ENCODE results near the gene TMEM150C. TPM values are rescaled to one million over a fixed set of nuclear protein-coding genes. Genes with fewer than 3 reads are reported as not detected.

TMEM150C gene
- total RNA-seq, 1 experiment from 2014 or later = 1.8 TPM

- Histone ChIP-seq H3K4me3 (ENCODE audit: low read depth in 2 of 2, low read length in 2 of 2) (no peak overlapping the region), H3K27ac (ENCODE audit: low read length) (no peak overlapping the region), H3K4me1 (ENCODE audit: control insufficient read depth, insufficient read depth, low read length) (no peaks in the 10 kb centered on the region), H3K36me3 (ENCODE audit: control insufficient read depth, insufficient read depth, low read length) (no peaks in the 10 kb centered on the region), H3K9me3 (ENCODE audit: control insufficient read depth, insufficient read depth, low read depth, low read length) (no peaks in the 10 kb centered on the region), H3K27me3 (ENCODE audit: control insufficient read depth, insufficient read depth, low read length) (no peaks in the 10 kb centered on the region)
- ChIA-PET CTCF (no interaction called here), POLR2A (no interaction called here)
- intact Hi-C loops (cut with micrococcal nuclease; ENCODE audit: unreplicated experiment) (no loop called here), in situ Hi-C loops (cut with HindIII; ENCODE audit: low pct_unique_long_range_greater_than_20kb, low sequenced_read_pairs) (no loop called here)
- TF ChIP-seq TCF7L2 (IDR thresholded peaks at IDR 0.05; ENCODE audit: low read depth, low read length) = no peak
- no peak for TF ChIP-seq REST (IDR thresholded peaks at IDR 0.05; ENCODE audit: insufficient read depth in 1 of 2, low read depth in 2 of 2, low read length in 1 of 2)
- TF ChIP-seq, protein P1, sequence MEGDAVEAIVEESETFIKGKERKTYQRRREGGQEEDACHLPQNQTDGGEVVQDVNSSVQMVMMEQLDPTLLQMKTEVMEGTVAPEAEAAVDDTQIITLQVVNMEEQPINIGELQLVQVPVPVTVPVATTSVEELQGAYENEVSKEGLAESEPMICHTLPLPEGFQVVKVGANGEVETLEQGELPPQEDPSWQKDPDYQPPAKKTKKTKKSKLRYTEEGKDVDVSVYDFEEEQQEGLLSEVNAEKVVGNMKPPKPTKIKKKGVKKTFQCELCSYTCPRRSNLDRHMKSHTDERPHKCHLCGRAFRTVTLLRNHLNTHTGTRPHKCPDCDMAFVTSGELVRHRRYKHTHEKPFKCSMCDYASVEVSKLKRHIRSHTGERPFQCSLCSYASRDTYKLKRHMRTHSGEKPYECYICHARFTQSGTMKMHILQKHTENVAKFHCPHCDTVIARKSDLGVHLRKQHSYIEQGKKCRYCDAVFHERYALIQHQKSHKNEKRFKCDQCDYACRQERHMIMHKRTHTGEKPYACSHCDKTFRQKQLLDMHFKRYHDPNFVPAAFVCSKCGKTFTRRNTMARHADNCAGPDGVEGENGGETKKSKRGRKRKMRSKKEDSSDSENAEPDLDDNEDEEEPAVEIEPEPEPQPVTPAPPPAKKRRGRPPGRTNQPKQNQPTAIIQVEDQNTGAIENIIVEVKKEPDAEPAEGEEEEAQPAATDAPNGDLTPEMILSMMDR (IDR thresholded peaks at IDR 0.05) = no peak
- TF ChIP-seq POLR2AphosphoS5 (IDR thresholded peaks at IDR 0.05; ENCODE audit: low read depth, low read length) = no peak
- no peak for TF ChIP-seq SIN3A (IDR thresholded peaks at IDR 0.05; ENCODE audit: borderline replicate concordance, insufficient read depth, low read depth, low read length)
- DNase-seq (ENCODE audit: low read depth, low spot score) (no peak), ATAC-seq (no peak)
- no TSS peak for BruUV-seq (replicated peaks)
These were observed 51.6 kb downstream of the TMEM150C start for GRCh38 chr4:82510216-82510615.

GRCh38 chr4:82508806-82509428 is 52.9 kb downstream of the TMEM150C start:
- ChIA-PET CTCF (no interaction called here), POLR2A (interaction anchor here (0.5 kb wide), 1 partner anchor 93 kb away, joined by 4 read pairs; no protein-coding TSS in a partner anchor)
- DNase-seq (ENCODE audit: low read depth, low spot score) (no peak), ATAC-seq (no peak)
- no peak overlapping the region for H3K4me3 ChIP-seq (ENCODE audit: low read depth in 2 of 2, low read length in 2 of 2)
- in situ Hi-C loops (cut with HindIII; ENCODE audit: low pct_unique_long_range_greater_than_20kb, low sequenced_read_pairs) (no loop called here), intact Hi-C loops (cut with micrococcal nuclease; ENCODE audit: unreplicated experiment) (no loop called here)
- BruUV-seq (replicated peaks) = no TSS peak
- no peaks in the 10 kb centered on the region for H3K36me3 ChIP-seq (ENCODE audit: control insufficient read depth, insufficient read depth, low read length)
- no peaks in the 10 kb centered on the region for H3K9me3 ChIP-seq (ENCODE audit: control insufficient read depth, insufficient read depth, low read depth, low read length)
- TF ChIP-seq POLR2AphosphoS5 (IDR thresholded peaks at IDR 0.05; ENCODE audit: low read depth, low read length) (no peak), TCF7L2 (IDR thresholded peaks at IDR 0.05; ENCODE audit: low read depth, low read length) (no peak), REST (IDR thresholded peaks at IDR 0.05; ENCODE audit: insufficient read depth in 1 of 2, low read depth in 2 of 2, low read length in 1 of 2) (no peak), SIN3A (IDR thresholded peaks at IDR 0.05; ENCODE audit: borderline replicate concordance, insufficient read depth, low read depth, low read length) (no peak)
- TF ChIP-seq, protein P1 (IDR thresholded peaks at IDR 0.05) = no peak
- H3K4me1 ChIP-seq (ENCODE audit: control insufficient read depth, insufficient read depth, low read length) = no peaks in the 10 kb centered on the region
- H3K27ac ChIP-seq (ENCODE audit: low read length) = no peak overlapping the region
- H3K27me3 ChIP-seq (ENCODE audit: control insufficient read depth, insufficient read depth, low read length) = no peaks in the 10 kb centered on the region
